ENCODE measurements around the gene SLC35E3.

GRCh38 chr12:68780731-68781130 lies 34.8 kb downstream of the SLC35E3 start:
- TF ChIP-seq, protein P1, sequence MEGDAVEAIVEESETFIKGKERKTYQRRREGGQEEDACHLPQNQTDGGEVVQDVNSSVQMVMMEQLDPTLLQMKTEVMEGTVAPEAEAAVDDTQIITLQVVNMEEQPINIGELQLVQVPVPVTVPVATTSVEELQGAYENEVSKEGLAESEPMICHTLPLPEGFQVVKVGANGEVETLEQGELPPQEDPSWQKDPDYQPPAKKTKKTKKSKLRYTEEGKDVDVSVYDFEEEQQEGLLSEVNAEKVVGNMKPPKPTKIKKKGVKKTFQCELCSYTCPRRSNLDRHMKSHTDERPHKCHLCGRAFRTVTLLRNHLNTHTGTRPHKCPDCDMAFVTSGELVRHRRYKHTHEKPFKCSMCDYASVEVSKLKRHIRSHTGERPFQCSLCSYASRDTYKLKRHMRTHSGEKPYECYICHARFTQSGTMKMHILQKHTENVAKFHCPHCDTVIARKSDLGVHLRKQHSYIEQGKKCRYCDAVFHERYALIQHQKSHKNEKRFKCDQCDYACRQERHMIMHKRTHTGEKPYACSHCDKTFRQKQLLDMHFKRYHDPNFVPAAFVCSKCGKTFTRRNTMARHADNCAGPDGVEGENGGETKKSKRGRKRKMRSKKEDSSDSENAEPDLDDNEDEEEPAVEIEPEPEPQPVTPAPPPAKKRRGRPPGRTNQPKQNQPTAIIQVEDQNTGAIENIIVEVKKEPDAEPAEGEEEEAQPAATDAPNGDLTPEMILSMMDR (IDR thresholded peaks at IDR 0.05) = no peak
- TF ChIP-seq POLR2A (IDR thresholded peaks at IDR 0.05) = no peak

Data from right lobe of liver (tissue), 4 donors.